Tibial artery (tissue), 4 donors: Measurements from ENCODE around the gene PAMR1.
"Not testable (repeated sequence)": the region's sequence is repeated elsewhere in the genome, so short reads cannot be mapped to it uniquely, and the experiment has no call there.

Experiments
- DNase-seq, 2 donors: peaks; one replicate each; pipeline ENCODE4 v3.0.0-alpha.2; 2019
- H3K27ac ChIP-seq, 2 donors: fragments of 200-600 bp; sonication (generic) in 1 of 2; 1 replicate in 1 of 2; 2 replicates in 1 of 2; pipeline ENCODE4 v1.5.1; 2018 to 2019; ENCODE audit warnings: mild to moderate bottlenecking in 1 of 2
- H3K27me3 ChIP-seq, 2 donors: fragments of 200-600 bp; sonication (generic) in 1 of 2; one replicate each; pipeline versions ENCODE4 v1.5.1 to v1.6.0; 2016 to 2019
- H3K36me3 ChIP-seq, 3 donors: fragments of 200-600 bp; sonication (generic) in 2 of 3; one replicate each; pipeline ENCODE4 v1.5.1; 2016 to 2019; ENCODE audit warnings: mild to moderate bottlenecking in 2 of 3
- H3K4me1 ChIP-seq, 4 donors: fragments of 200-600 bp; sonication (generic) in 2 of 4; 1 replicate in 3 of 4; 2 replicates in 1 of 4; pipeline ENCODE4 v1.5.1; 2016 to 2019
- H3K4me3 ChIP-seq, 2 donors: fragments of 200-600 bp; sonication (generic) in 1 of 2; 1 replicate in 1 of 2; 2 replicates in 1 of 2; pipeline ENCODE4 v1.5.1; 2018 to 2019; ENCODE audit warnings: mild to moderate bottlenecking in 2 of 2
- H3K9me3 ChIP-seq, 3 donors: fragments of 200-600 bp; sonication (generic) in 1 of 3; one replicate each; pipeline ENCODE4 v1.5.1; 2016 to 2019
- CTCF ChIP-seq, 2 experiments: fragments of 200-600 bp in 1 of 2; fragments of 450-650 bp in 1 of 2; IDR thresholded peaks; one replicate each; pipeline ENCODE4 v1.5.1; 2017 to 2019; ENCODE audit warnings: antibody characterized with exemption in 2 of 2, mild to moderate bottlenecking in 1 of 2, moderate library complexity in 1 of 2
- intact Hi-C: fragments of 100-400 bp; cut with DNase I; formaldehyde crosslinking; loops from one replicate; pipeline ENCODE4 v1.15.0; 2023; ENCODE audit warnings: low total_unique reads

PAMR1 gene

GRCh38 chr11:35523331-35523768, 2.1 kb downstream of the PAMR1 start:
- no peak for TF ChIP-seq CTCF (IDR thresholded peaks at IDR 0.05)
- intact Hi-C loops = no loop called here
- H3K27me3 ChIP-seq = peaks cover 0 to 35% of the 10 kb centered on the region in 2 donors

GRCh38 chr11:35522091-35522490, 3.3 kb downstream of the PAMR1 start:
- peaks cover 0 to 40% of the 10 kb centered on the region in 2 donors for H3K27me3 ChIP-seq
- H3K9me3 ChIP-seq, DNase-seq, H3K36me3 ChIP-seq, H3K27ac ChIP-seq, H3K4me3 ChIP-seq, intact Hi-C loops: not testable (repeated sequence)
- H3K4me1 ChIP-seq = peaks cover 0 to 12% (median 10%) of the 10 kb centered on the region in 4 donors

More at GRCh38 chr11:35523331-35523768, 2.1 kb downstream of the PAMR1 start:
- H3K9me3 ChIP-seq = no peaks in the 10 kb centered on the region
- no peak overlapping the region for H3K27ac ChIP-seq
- DNase-seq = no peak
- H3K36me3 ChIP-seq = no peaks in the 10 kb centered on the region
- H3K4me3 ChIP-seq = no peak overlapping the region
- peaks cover 0 to 12% (median 10%) of the 10 kb centered on the region in 4 donors for H3K4me1 ChIP-seq

GRCh38 chr11:35520376-35520775, 5.0 kb downstream of the PAMR1 start:
- DNase-seq = no peak
- no peak for TF ChIP-seq CTCF (IDR thresholded peaks at IDR 0.05)

GRCh38 chr11:35518766-35519165, 6.7 kb downstream of the PAMR1 start:
- Histone ChIP-seq H3K36me3 (no peaks in the 10 kb centered on the region), H3K27me3 (peaks cover 0 to 17% of the 10 kb centered on the region in 2 donors), H3K27ac (no peak overlapping the region), H3K4me1 (no peaks in the 10 kb centered on the region), H3K4me3 (no peak overlapping the region), H3K9me3 (no peaks in the 10 kb centered on the region)
- no peak for DNase-seq
- intact Hi-C loops = no loop called here
- no peak for TF ChIP-seq CTCF (IDR thresholded peaks at IDR 0.05)

More at GRCh38 chr11:35520376-35520775, 5.0 kb downstream of the PAMR1 start:
- no peak overlapping the region for H3K4me3 ChIP-seq
- no peaks in the 10 kb centered on the region for H3K9me3 ChIP-seq
- H3K27ac ChIP-seq = no peak overlapping the region
- peaks cover 0 to 5% (median 3%) of the 10 kb centered on the region in 4 donors for H3K4me1 ChIP-seq
- H3K36me3 ChIP-seq = no peaks in the 10 kb centered on the region
- H3K27me3 ChIP-seq = peaks cover 0 to 33% of the 10 kb centered on the region in 2 donors
- intact Hi-C loops = no loop called here

- Histone ChIP-seq H3K36me3 (no peaks in the 10 kb centered on the region), H3K27ac (no peak overlapping the region), H3K4me3 (no peak overlapping the region), H3K4me1 (no peaks in the 10 kb centered on the region), H3K9me3 (no peaks in the 10 kb centered on the region), H3K27me3 (peaks cover 0 to 13% of the 10 kb centered on the region in 2 donors)
- DNase-seq = no peak
- TF ChIP-seq CTCF (IDR thresholded peaks at IDR 0.05) = no peak
- intact Hi-C loops = no loop called here
Observed at GRCh38 chr11:35517481-35517880, 7.9 kb downstream of the PAMR1 start.

- Histone ChIP-seq H3K9me3 (no peaks in the 10 kb centered on the region), H3K4me1 (no peaks in the 10 kb centered on the region), H3K36me3 (no peaks in the 10 kb centered on the region), H3K27ac (no peak overlapping the region), H3K4me3 (no peak overlapping the region), H3K27me3 (peaks cover 0 to 10% of the 10 kb centered on the region in 2 donors)
- no peak for DNase-seq
- TF ChIP-seq CTCF (IDR thresholded peaks at IDR 0.05) = no peak
- intact Hi-C loops = no loop called here
Observed at GRCh38 chr11:35516403-35516802, 9.0 kb downstream of the PAMR1 start.
